GM19397 (cell line): ENCODE results near the gene CHST2.

Source experiments
- ATAC-seq: cut with Tn5 transposase; IDR thresholded peaks from one replicate; pipeline ENCODE4 v1.9.1; 2021; ENCODE audit warnings: mild to moderate bottlenecking, moderate library complexity; ENCODE audit not compliant: unreplicated experiment

Gene CHST2

DNA sequence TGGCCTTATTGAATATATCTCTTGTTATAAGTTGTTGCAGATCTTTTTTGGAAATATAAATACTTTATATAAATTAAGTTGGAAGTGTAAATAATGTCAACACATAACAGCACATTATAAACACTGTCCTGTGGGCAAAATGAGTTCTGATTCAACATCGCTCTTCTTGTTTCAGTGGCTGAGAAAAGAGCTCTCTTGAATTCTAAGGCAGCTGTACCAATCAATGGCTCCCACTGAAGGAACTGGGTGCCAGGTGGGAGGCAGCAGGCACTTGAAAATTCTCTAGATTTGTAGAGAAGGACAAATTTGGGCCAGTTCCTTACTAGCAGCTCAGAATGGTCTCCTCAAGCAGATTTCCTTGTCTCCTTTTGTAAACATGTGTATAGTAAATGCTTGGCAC lies 45.6 kb downstream of the CHST2 start:
- ATAC-seq: peak; percentile 13

DNA sequence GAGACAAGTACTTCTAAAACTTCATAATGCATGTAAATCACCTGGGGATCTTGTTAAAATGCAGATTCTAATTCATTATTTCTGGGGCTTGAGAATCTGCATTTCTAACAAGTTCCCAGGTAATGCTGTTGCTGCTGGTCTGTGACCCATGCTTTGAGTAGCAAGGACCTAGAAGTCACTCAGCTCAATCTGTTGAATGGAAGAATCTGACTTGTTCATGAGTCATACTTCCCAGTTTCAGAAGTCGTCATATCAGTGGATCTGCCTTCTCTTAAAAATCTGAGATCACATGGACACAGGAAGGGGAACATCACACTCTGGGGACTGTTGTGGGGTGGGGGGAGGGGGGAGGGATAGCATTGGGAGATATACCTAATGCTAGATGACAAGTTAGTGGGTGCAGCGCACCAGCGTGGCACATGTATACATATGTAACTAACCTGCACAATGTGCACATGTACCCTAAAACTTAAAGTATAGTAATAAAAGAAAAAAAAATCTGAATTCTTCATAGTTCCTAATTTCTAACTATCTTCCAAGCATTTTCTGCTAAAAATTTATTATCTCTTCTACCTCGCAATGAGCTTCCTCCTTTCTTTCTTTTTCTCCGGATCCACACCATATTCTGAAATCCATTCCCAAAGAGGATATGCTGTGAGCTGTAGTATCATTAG lies 46.2 kb downstream of the CHST2 start:
- peak; percentile 52 for ATAC-seq

DNA sequence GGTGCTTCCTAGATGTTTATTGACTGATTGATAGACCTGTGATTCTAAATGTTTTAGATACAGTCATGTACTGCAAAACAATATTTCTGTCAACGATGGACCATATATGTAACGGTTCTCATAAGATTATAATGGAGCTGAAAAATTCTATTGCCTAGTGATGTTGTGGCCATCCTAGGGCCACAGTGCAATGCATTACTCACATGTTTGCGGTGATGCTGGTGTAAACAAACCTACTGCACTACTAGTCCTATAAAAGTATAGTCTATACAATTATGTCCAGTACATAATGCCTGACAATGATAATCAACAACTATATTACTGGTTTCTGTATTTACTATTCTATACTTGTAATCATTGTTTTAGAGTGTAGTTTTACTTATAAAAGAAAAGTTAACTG lies 46.8 kb downstream of the CHST2 start:
- no peak for ATAC-seq

DNA sequence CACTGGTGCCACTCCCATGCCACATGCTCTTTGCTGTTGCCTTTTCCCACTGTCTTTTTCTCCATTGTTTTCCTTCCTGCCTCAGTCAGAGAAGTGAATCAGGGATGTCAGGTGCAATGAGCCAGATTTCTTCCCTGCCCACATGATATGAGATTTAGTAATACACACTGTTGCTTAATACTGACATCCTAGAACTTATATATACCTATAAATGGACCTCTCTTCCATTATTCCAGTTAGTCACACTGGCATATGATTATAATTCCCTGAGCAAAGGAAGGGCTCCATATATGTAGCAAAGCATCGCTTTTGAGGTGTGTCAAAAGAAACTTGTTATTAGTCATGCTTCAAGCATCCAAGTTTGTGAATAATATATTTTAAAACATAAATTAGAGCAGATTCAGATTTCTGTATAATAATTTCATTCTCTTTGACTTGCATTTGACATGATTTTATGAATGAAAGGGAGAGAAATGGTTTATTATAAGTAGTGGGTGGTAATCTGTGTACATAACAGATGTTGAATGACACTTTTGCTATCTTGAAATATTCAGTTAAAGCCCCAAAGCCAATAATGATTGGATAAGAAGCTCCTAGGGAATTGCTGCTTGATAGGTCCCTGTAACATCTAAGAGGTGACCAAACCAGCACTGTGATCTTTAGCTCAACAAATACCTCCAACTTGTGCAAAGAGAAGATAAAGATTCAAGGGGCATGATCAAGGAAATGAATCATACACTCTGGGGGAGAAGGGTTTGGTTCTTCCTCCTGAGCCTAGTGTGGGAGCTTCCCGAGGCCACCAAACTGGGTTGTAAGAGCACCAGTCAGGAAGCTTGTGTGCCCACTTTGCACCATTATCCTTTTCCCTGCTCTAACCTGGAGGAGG lies 48.6 kb downstream of the CHST2 start:
- ATAC-seq: no peak

DNA sequence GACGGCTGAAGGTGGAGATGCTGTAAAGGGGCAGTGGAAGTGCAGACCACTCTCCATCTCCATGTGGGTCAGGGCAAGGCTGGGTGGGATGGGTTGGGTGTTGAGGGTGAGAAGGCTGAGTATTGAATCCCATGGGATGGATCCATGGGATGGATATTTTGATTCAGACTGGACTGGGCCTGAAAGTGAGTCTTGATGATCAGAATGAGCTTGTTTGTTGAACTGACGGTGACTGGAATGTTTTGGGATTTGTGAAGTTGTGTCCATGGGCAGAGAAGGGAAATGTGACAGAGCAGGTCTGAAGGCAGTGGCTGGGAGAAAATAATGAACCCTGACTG lies 49.3 kb downstream of the CHST2 start:
- ATAC-seq: no peak

DNA sequence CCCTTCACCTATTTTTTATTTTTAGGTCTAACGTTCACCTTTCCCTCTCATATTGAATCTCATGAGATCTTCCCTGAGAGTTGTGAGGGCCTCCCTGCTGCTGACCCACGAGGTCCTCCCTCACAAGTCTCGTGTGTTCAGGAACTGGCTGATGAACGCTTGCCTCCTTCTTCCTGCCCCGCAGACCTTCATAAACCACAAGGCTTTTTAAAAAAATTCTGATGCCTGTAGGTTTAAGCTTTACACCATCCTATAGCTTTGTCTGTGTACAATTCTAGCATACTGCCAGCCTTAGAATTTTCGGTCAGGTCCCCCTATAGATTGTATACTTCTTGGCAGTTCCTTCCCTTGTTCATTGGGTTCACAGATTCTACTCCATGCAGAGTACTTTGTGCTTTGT lies 50.5 kb downstream of the CHST2 start:
- no peak for ATAC-seq

DNA sequence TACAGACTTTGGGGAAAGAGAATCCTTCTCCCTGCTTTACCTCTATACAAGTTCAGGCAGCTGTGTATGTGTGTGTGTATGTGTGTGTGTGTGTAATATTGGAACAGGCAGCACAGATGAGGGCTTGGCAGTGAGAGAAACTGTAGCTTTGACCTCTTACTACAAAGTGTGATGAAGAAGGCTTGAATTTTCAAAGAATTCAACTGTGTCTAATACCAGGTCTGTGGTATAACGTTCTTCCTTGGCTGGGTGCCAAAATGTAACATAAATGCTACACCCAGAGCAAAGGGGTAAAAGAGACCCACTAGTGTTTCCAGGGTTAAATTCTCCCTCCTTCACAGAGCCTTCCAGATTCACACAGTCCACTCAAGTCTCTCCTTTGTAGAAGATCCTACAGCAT lies 51.1 kb downstream of the CHST2 start:
- peak; percentile 10 for ATAC-seq

DNA sequence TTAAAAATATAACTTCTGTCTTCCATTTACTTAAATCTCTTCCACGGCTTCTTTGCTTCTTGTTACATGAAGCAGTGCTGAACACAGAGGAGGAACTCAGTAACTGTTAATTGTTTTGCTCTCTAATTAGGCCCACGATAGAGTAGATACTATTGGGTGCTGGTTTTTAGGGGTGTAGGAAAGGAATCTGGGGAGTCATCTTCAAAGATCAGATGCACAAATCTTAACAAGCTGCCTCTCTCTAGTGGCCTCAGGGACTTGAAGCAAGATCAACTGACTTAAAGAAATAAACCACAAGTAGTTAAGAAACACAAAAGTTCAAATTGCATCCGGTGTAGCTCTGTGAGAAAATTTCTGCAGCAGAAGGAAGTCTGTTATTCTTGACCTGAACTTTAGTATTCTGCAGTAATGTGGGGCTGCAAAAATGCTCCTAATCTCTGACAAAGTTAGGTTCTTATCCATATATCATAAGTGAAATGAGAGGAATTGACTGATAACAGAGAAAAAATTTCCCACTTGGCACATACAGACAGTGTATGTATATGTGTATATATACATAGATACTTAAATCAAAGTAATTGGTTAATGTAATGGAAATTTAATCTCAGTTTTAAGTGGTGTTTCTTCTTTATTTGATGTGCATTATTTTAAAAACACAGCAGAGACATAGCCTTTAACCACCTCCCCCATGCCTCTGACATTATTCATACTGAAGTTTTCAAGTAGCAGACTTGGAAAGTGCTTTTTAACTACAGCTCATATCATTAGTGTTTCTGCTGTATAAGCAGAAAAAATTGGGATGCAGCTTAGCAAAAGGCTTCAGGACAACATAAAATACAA lies 51.8 kb downstream of the CHST2 start:
- ATAC-seq: peak; percentile 67

DNA sequence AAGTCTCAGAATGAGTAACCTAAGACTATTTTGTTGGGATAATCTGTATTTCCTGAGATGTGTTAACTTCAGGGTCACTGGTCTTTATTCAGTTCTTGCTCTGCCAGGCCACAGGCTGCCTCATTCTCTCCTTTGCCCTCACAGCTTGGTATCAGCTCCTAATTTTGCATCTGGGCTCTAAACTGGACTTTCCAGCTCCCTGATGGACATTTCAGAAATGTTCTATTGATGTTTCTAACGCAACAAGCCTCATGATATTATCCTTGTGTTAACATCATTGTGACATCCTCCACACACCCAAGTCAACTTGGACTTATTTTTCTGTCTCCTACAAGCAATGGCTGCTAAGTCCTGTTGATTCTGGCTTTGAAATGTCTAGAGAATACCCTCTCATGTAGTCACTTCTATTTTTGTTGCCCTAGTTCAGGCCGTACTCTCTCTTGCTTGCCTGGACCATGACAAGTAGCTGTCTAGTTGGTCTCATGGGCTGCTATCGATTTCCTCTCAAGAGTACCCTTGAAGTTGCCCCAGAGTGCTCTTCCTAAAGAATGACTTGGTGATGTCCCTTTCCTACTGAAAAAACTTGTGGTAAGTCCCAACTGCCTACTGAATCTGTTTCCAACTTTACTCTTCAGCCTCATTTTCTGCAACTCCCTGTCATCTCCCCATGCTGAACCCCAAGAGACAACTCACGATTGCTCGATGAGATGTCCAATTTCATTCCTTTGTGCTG lies 52.7 kb downstream of the CHST2 start:
- ATAC-seq: no peak

DNA sequence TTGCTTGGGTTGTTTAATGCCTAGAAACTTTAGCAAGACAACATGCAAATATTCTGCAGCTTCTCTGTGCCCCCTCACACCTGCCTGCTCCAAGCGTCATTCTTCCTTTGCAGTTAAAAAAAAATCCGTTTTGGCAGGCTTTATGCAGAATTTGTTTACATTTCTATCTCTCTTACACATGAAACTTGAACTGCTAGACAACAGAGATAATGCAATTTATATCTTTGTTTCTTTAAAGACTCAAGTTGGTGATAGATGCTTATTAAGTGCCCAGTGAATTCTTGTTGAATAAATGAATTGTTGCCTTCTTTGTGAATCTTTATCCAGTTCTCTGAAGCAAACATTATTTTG lies 53.2 kb downstream of the CHST2 start:
- ATAC-seq: no peak

DNA sequence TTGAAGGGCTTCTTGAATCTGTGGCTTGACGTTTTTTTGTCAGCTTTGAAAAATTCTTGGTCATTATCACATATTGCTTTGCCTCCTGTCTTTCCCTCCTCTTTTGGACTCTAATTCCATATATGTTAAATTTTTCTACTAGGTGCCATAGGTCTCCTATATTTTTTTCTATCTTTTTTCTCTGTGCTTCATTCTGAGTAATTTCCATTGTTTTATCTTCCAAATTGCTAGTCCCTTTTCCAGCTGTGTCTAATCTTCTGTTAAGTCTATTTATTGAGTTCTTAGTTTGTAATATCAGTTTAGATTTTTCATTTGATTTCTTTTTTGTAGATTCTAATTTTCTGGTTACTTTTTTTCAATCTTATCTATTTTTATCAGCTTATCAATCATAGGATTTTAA lies 53.7 kb downstream of the CHST2 start:
- no peak for ATAC-seq
